OCI-M2 (cell line): ENCODE measurements around the gene GPD1L.
"Not testable (repeated sequence)": the region's sequence is repeated elsewhere in the genome, so short reads cannot be mapped to it uniquely, and the experiment has no call there.

Experiments
- DNase-seq: peaks from one replicate; lab custom pipeline; 2025; ENCODE audit not compliant: unreplicated experiment; lab: John Stamatoyannopoulos, UW

GPD1L gene

GRCh38 chr3:32177702-32178198 lies 71.3 kb downstream of the GPD1L start:
- DNase-seq = peak; percentile 19

- DNase-seq = no peak
Measured at GRCh38 chr3:32180141-32180784, 73.8 kb downstream of the GPD1L start.

GRCh38 chr3:32181365-32181764 lies 74.9 kb downstream of the GPD1L start:
- DNase-seq = no peak

- no peak for DNase-seq
Measured at GRCh38 chr3:32181796-32182195, 75.4 kb downstream of the GPD1L start.

- DNase-seq = no peak
Measured at GRCh38 chr3:32184187-32184730, 77.8 kb downstream of the GPD1L start.

GRCh38 chr3:32186097-32186496 lies 79.7 kb downstream of the GPD1L start:
- no peak for DNase-seq

GRCh38 chr3:32186876-32187275 lies 80.5 kb downstream of the GPD1L start:
- no peak for DNase-seq

GRCh38 chr3:32189693-32190092 lies 83.3 kb downstream of the GPD1L start:
- DNase-seq = no peak

- DNase-seq = not testable (repeated sequence)
Measured at GRCh38 chr3:32190556-32190955, 84.1 kb downstream of the GPD1L start.

- no peak for DNase-seq
Measured at GRCh38 chr3:32193101-32193500, 86.7 kb downstream of the GPD1L start.

GRCh38 chr3:32194653-32195052 lies 88.2 kb downstream of the GPD1L start:
- no peak for DNase-seq

- DNase-seq = no peak
Measured at GRCh38 chr3:32195995-32196540, 89.6 kb downstream of the GPD1L start.

GRCh38 chr3:32197991-32198390 lies 91.6 kb downstream of the GPD1L start:
- DNase-seq = no peak

- DNase-seq = no peak
Measured at GRCh38 chr3:32198714-32199113, 92.3 kb downstream of the GPD1L start.

GRCh38 chr3:32200490-32200889 lies 94.1 kb downstream of the GPD1L start:
- no peak for DNase-seq

GRCh38 chr3:32200992-32201758 lies 94.8 kb downstream of the GPD1L start:
- DNase-seq = no peak

- DNase-seq = no peak
Measured at GRCh38 chr3:32202496-32202895, 96.1 kb downstream of the GPD1L start.

GRCh38 chr3:32203854-32204253 lies 97.4 kb downstream of the GPD1L start:
- DNase-seq = no peak

GRCh38 chr3:32208447-32208846 lies 102.0 kb downstream of the GPD1L start:
- no peak for DNase-seq

- DNase-seq = no peak
Measured at GRCh38 chr3:32215185-32215584, 108.8 kb downstream of the GPD1L start.

- no peak for DNase-seq
Measured at GRCh38 chr3:32216172-32216783, 109.9 kb downstream of the GPD1L start.
